ENCODE data around the gene SH3BGRL2.

DNA sequence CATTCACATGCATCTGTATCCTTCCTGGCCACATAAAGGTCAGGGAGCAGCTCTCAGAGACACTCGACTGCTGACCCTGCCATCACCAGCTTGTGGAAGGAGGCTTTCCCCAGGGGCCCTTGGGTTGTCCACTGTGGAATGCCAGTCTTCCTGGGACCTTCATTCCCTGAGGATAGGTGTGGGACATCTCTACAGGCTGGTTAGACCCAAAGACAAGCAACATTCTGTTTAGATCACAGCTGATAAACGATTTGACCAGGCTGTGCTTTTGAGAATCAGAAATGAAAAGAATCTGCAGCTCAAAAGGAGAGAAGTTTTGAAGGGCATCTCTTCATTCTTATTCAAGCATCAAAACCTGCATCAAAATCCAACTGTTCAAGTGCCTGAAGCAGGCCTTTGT, 18.2 kb upstream of the SH3BGRL2 start:
- TF ChIP-seq FOXM1 (IDR thresholded peaks at IDR 0.05; ENCODE audit: borderline replicate concordance), result no peak
- no peak for TF ChIP-seq BHLHE40 (IDR thresholded peaks at IDR 0.05; ENCODE audit: borderline replicate concordance)
- no peak for TF ChIP-seq TARDBP (IDR thresholded peaks at IDR 0.05)
- no peak for TF ChIP-seq CTBP1 (IDR thresholded peaks at IDR 0.05; ENCODE audit: borderline replicate concordance)
- no peak for TF ChIP-seq SP1 (IDR thresholded peaks at IDR 0.05)
- no peak for TF ChIP-seq FOXA1 (IDR thresholded peaks at IDR 0.05)
- TF ChIP-seq SUZ12 (IDR thresholded peaks at IDR 0.05), result no peak
- no peak for TF ChIP-seq NFRKB (IDR thresholded peaks at IDR 0.05)
- TF ChIP-seq HDGF (IDR thresholded peaks at IDR 0.05; ENCODE audit: borderline replicate concordance), result no peak
- TF ChIP-seq LEF1 (IDR thresholded peaks at IDR 0.05; ENCODE audit: borderline replicate concordance), result no peak
- TF ChIP-seq FOXK2 (IDR thresholded peaks at IDR 0.05), result no peak
- TF ChIP-seq, protein P1, sequence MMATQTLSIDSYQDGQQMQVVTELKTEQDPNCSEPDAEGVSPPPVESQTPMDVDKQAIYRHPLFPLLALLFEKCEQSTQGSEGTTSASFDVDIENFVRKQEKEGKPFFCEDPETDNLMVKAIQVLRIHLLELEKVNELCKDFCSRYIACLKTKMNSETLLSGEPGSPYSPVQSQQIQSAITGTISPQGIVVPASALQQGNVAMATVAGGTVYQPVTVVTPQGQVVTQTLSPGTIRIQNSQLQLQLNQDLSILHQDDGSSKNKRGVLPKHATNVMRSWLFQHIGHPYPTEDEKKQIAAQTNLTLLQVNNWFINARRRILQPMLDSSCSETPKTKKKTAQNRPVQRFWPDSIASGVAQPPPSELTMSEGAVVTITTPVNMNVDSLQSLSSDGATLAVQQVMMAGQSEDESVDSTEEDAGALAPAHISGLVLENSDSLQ (IDR thresholded peaks at IDR 0.05), result no peak
- TF ChIP-seq ARNT (IDR thresholded peaks at IDR 0.05), result no peak
